ENCODE data around the gene ACVR1. TPM values are rescaled to one million over a fixed set of nuclear protein-coding genes. Genes with fewer than 3 reads are reported as not detected.

Gene ACVR1
- 50.5 and 60.1 TPM in 2 replicates for total RNA-seq

DNA sequence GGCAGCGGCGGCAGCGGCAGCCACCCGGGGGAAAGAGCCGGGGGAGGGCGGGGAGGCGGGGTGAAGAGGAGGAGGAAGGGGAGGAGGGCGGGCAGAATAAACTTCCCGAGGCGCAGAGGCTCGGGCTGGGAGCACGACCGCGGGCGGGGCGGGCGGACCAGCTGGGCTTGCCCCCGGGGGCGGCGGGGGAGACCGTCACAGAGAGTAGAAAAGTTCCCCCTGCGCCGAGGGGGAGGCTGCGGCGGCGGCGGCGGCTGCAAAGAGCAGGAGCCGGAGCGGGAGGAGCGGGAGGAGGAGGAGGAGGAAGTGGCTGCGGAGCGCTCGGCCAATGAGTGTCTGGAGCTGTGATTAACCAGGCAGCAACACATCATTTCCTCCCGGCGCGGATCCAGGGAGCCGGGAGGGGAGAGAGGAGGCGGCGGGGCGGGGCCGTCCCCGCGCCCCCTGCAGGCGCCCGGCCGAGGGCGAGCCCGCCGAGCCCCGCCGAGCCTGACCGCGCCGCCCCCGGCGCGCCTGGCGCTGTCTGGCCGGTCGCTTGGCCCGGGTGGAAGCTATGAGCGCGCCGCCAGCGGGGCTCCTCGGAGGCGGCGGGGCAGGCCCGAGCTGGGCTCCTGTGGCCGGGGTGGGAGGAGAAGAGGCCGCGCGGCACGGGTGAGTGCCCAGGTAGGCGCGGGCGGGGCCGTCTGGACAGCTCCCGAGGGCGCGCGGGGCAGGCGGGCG is at the start of gene ACVR1:
ACVR1 (minus strand) TSS at position 265 of the 720 bp plus-strand sequence. CDS start 76,837 bp downstream, outside the sequence.

Small RNA genes within 50 kb of the gene (small RNA-seq; reads per million reads assigned to genes)
- gene RNU6-436P: not detected

Other genes with a start within 250 kb of the ACVR1 start
- gene ACVR1C, start 247.5 kb downstream of the ACVR1 start, total RNA-seq: 0.13 and 0.32 TPM in 2 replicates
- 0.11 and 0.13 TPM in 2 replicates for gene UPP2, start 225.5 kb upstream of the ACVR1 start, total RNA-seq

All from articular chondrocyte of knee joint (primary cell).